HEK293T (cell line): ENCODE data around the gene CACHD1.

Source experiments
- ARNT ChIP-seq: fragments of 450-650 bp; IDR thresholded peaks from 2 replicates; pipeline ENCODE4 v1.6.1; 2017; ENCODE audit warnings: mild to moderate bottlenecking
- BHLHE40 ChIP-seq: fragments of 450-650 bp; IDR thresholded peaks from 2 replicates; pipeline ENCODE4 v1.6.1; 2016; ENCODE audit warnings: mild to moderate bottlenecking, moderate library complexity, borderline replicate concordance
- CTBP1 ChIP-seq: fragments of 450-650 bp; IDR thresholded peaks from 2 replicates; pipeline ENCODE4 v1.6.1; 2016; ENCODE audit warnings: borderline replicate concordance
- ELF4 ChIP-seq: fragments of 450-650 bp; IDR thresholded peaks from 2 replicates; pipeline ENCODE4 v1.6.1; 2017; ENCODE audit warnings: antibody characterized with exemption
- FOXA1 ChIP-seq: fragments of 450-650 bp; IDR thresholded peaks from 2 replicates; pipeline ENCODE4 v1.6.1; 2016; ENCODE audit warnings: mild to moderate bottlenecking
- FOXK2 ChIP-seq: fragments of 450-650 bp; IDR thresholded peaks from 2 replicates; pipeline ENCODE4 v1.6.1; 2016; ENCODE audit warnings: mild to moderate bottlenecking
- FOXM1 ChIP-seq: fragments of 450-650 bp; IDR thresholded peaks from 2 replicates; pipeline ENCODE4 v1.6.1; 2017; ENCODE audit warnings: mild to moderate bottlenecking, borderline replicate concordance
- SP1 ChIP-seq: fragments of 450-650 bp; IDR thresholded peaks from 2 replicates; pipeline ENCODE4 v1.6.1; 2017
- TARDBP ChIP-seq: fragments of 450-650 bp; IDR thresholded peaks from 2 replicates; pipeline ENCODE4 v1.6.1; 2016
- ZNF384 ChIP-seq: fragments of 450-650 bp; IDR thresholded peaks from 2 replicates; pipeline ENCODE4 v1.6.1; 2016
- TF ChIP-seq, protein P1 (sequence below): fragments of 450-650 bp; IDR thresholded peaks from 2 replicates; pipeline ENCODE4 v1.6.1; 2016

DNA sequence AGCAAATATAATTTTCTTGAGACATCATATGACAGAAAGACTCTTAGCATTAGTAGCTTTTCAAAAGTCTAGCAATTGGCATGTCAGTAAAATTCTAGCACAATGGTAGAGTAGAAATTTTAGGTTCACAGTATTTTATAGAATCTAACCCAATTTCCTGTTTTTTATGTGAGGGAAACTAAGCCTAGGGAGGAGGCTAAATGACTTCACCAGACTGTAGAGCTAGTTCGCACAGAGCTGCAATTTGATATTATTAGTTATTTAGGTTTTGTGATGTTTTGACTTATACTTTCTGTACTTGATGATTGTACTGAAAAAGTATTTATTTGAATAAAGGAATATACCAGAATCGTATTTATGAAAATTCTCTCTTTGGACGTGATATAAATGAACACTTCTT, 68.5 kb downstream of the CACHD1 start:
- no peak for TF ChIP-seq SP1
- TF ChIP-seq BHLHE40, result no peak
- no peak for TF ChIP-seq ELF4
- no peak for TF ChIP-seq FOXM1
- no peak for TF ChIP-seq TARDBP
- TF ChIP-seq FOXK2, result no peak
- TF ChIP-seq, protein P1, sequence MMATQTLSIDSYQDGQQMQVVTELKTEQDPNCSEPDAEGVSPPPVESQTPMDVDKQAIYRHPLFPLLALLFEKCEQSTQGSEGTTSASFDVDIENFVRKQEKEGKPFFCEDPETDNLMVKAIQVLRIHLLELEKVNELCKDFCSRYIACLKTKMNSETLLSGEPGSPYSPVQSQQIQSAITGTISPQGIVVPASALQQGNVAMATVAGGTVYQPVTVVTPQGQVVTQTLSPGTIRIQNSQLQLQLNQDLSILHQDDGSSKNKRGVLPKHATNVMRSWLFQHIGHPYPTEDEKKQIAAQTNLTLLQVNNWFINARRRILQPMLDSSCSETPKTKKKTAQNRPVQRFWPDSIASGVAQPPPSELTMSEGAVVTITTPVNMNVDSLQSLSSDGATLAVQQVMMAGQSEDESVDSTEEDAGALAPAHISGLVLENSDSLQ, result no peak
- TF ChIP-seq FOXA1, result no peak
- no peak for TF ChIP-seq ARNT
- TF ChIP-seq ZNF384, result no peak
- no peak for TF ChIP-seq CTBP1
